NCI-H226 (cell line): ENCODE measurements around the gene PHRF1.

Source experiments
- DNase-seq: peaks from one replicate; pipeline ENCODE4 v3.0.0-alpha.2; 2015

The PHRF1 gene

DNA sequence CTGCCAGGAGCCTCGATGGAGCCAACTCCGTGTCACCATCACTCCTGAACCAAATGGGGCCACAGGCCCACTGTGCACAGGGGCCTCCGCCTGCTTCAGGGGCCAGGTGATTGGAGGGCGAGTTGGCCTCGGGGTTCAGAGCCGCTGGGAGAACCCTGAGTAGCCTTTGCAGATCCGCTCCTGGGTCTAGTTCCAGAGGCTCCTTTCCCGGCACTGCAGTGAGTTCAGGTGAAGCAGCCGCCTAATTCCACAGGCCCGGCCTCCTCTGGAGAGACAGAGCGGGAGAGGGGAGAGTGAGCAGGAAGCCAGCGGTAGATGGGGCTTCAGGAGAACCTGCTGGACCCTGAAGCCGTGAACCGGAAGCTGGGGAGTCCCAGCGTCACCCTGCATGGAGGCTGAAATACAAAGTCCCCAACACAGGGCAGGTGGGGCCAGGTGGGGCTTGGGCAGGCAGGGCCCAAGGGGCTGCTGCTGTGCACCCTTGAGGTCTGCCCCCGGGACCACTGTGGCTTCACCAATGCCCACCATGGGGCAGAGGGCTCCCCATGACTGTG is 83.3 kb downstream of the PHRF1 start:
- no peak for DNase-seq

GRCh38 chr11:660281-660680 is 84.0 kb downstream of the PHRF1 start:
- no peak for DNase-seq

DNA sequence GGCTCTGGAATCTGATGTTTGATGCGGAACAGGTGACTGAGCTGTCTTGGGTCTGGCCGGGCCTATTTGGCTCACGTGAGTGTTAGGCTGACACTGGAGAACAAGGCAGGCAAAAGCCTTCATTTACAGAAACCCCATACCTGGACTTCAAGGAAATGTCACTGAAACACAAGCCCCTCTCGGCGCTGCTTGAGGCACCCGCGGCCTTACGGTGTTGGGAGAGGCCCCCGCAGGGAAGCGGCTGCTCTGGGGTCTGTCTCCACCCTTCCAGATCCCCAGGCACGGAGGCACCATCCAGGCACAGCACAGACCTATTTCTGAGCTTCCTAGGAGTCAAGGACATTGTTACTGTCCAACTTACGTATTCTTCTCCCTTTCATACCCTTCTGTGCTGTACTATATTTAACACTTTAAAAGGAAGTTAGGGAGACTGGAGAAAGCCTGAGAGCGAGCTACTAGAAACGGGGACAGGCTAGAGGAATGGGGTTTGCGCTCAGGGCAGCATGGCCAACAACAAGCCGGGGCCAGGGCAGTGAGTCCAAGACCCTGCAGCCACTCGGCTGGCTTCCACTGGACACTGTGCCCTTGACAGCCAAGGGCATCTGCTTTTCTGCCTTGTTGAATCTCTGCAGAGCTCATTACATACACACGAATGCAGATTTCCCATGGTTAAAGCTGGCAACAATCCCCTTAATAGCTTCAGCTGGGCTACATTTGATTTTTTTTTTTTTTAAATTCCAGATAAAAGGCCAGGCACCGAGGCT is 84.6 kb downstream of the PHRF1 start:
- DNase-seq = no peak
